ENCODE data around the gene CPPED1.

Gene CPPED1

GRCh38 chr16:12735805-12736204 lies 67.9 kb downstream of the CPPED1 start:
- DNase-seq (ENCODE audit: low spot score): no peak

GRCh38 chr16:12732600-12732999 lies 71.1 kb downstream of the CPPED1 start:
- DNase-seq (ENCODE audit: low spot score): no peak

GRCh38 chr16:12729448-12729847 lies 74.2 kb downstream of the CPPED1 start:
- no peak for DNase-seq (ENCODE audit: low spot score)

GRCh38 chr16:12728469-12728868 lies 75.2 kb downstream of the CPPED1 start:
- no peak for DNase-seq (ENCODE audit: low spot score)

GRCh38 chr16:12724226-12724625 lies 79.5 kb downstream of the CPPED1 start:
- no peak for DNase-seq (ENCODE audit: low spot score)

- DNase-seq (ENCODE audit: low spot score): no peak
These were observed 80.0 kb downstream of the CPPED1 start for GRCh38 chr16:12723681-12724080.

- no peak for DNase-seq (ENCODE audit: low spot score)
These were observed 81.8 kb downstream of the CPPED1 start for GRCh38 chr16:12721841-12722421.

GRCh38 chr16:12719972-12720371 lies 83.7 kb downstream of the CPPED1 start:
- DNase-seq (ENCODE audit: low spot score): no peak

GRCh38 chr16:12716658-12717057 lies 87.0 kb downstream of the CPPED1 start:
- no peak for DNase-seq (ENCODE audit: low spot score)

GRCh38 chr16:12709807-12710206 lies 93.9 kb downstream of the CPPED1 start:
- no peak for DNase-seq (ENCODE audit: low spot score)

GRCh38 chr16:12708266-12708665 lies 95.4 kb downstream of the CPPED1 start:
- no peak for DNase-seq (ENCODE audit: low spot score)

GRCh38 chr16:12706628-12707027 lies 97.1 kb downstream of the CPPED1 start:
- no peak for DNase-seq (ENCODE audit: low spot score)

- no peak for DNase-seq (ENCODE audit: low spot score)
These were observed 99.1 kb downstream of the CPPED1 start for GRCh38 chr16:12704492-12705111.

- DNase-seq (ENCODE audit: low spot score): no peak
These were observed 99.8 kb downstream of the CPPED1 start for GRCh38 chr16:12703935-12704334.

- no peak for DNase-seq (ENCODE audit: low spot score)
These were observed 103.5 kb downstream of the CPPED1 start for GRCh38 chr16:12700161-12700560.

- no peak for DNase-seq (ENCODE audit: low spot score)
These were observed 104.5 kb downstream of the CPPED1 start for GRCh38 chr16:12699161-12699560.

GRCh38 chr16:12697437-12697836 lies 106.2 kb downstream of the CPPED1 start:
- no peak for DNase-seq (ENCODE audit: low spot score)

GRCh38 chr16:12695454-12695853 lies 108.2 kb downstream of the CPPED1 start:
- no peak for DNase-seq (ENCODE audit: low spot score)

GRCh38 chr16:12690024-12690423 lies 113.7 kb downstream of the CPPED1 start:
- DNase-seq (ENCODE audit: low spot score): no peak

- DNase-seq (ENCODE audit: low spot score): no peak
These were observed 114.5 kb downstream of the CPPED1 start for GRCh38 chr16:12688951-12689850.

GRCh38 chr16:12685806-12686205 lies 117.9 kb downstream of the CPPED1 start:
- DNase-seq (ENCODE audit: low spot score): no peak

- DNase-seq (ENCODE audit: low spot score): no peak
These were observed 121.1 kb downstream of the CPPED1 start for GRCh38 chr16:12682432-12683165.
